ENCODE data around the gene ACSBG1.

DNA sequence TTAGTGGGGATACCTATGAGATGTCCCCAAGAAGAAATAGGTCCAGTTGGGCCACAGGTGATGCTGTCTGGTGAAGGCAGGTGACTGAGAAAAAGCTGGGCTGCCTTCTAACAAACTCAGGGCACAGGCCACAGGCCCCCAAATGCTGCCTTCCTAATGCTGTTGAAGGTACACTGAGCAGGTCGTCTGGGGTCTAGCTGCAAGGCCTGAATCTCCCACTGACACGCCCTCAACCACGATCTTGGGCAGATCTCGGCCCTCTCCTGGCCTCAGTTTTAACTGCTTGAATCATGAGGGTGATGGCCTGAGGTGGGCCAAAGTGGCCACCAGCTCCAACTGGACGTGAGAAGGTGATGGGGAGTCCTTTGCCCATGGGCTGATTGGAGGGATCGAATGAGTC, 2.1 kb upstream of the ACSBG1 start:
- no peak for TF ChIP-seq EZH2 (IDR thresholded peaks at IDR 0.05; ENCODE audit: low read length)
- TF ChIP-seq CTCF (optimal IDR thresholded peaks at IDR 0.05 in 1 of 3, IDR thresholded peaks at IDR 0.05 in 1 of 3, conservative IDR thresholded peaks at IDR 0.05 in 1 of 3; ENCODE audit: extremely low read depth in 1 of 3, insufficient read depth in 2 of 3, low read length in 3 of 3) = no peak

All from keratinocyte (primary cell).